Spleen (tissue), 7 donors: ENCODE results near the gene ZNF652.

Experiments
- CTCF ChIP-seq, 11 experiments: fragments of 200-600 bp in 7 of 11; fragments of 450-650 bp in 4 of 11; sonication (generic) in 4 of 11; IDR thresholded peaks in 8 of 11; conservative IDR thresholded peaks in 3 of 11; 1 replicate in 7 of 11; 2 replicates in 4 of 11; pipeline versions ENCODE4 v1.4.0 to v1.8.0; 2016 to 2021; ENCODE audit warnings: antibody characterized with exemption in 11 of 11, inconsistent platforms in 4 of 11, mild to moderate bottlenecking in 1 of 11
- POLR2A ChIP-seq, 3 donors: fragments of 450-650 bp; IDR thresholded peaks; one replicate each; pipeline ENCODE4 v1.5.1; 2017; ENCODE audit warnings: antibody characterized with exemption in 3 of 3, mild to moderate bottlenecking in 1 of 3
- POLR2AphosphoS5 ChIP-seq, 3 donors: sonication (generic); formaldehyde crosslinking; IDR thresholded peaks; one replicate each; pipeline ENCODE4 v1.5.1; 2017; ENCODE audit warnings: antibody characterized with exemption in 3 of 3
- donor health status: DM: no; HTN: no; CAD: no; lungs with moderate emphysema.
- donor health status: DM: no; HTN: no; CAD: no.
- donor health status: DM: no; HTN: no; CAD: no.

- TF ChIP-seq CTCF (IDR thresholded peaks at IDR 0.05 in 8 of 11, conservative IDR thresholded peaks at IDR 0.05 in 3 of 11) (no peak), POLR2A (IDR thresholded peaks at IDR 0.05) (no peak), POLR2AphosphoS5 (IDR thresholded peaks at IDR 0.05) (no peak)
These were observed 10.4 kb downstream of the ZNF652 start for GRCh38 chr17:49351572-49352140.
